Endothelial cell (in vitro differentiated cells): ENCODE results near the gene COL25A1. TPM values are rescaled to one million over a fixed set of nuclear protein-coding genes. Genes with fewer than 3 reads are reported as not detected.
A peak's percentile ranks its signal among the peaks of the same experiment; 100 is the strongest.

Experiments
- DNase-seq: peaks from one replicate; pipeline ENCODE4 v3.0.0; 2021; ENCODE audit warnings: low spot score
- H3K27ac Mint-ChIP-seq: one replicate; pipeline ENCODE4 v1.8.0; 2021; ENCODE audit warnings: mixed read lengths, inconsistent platforms; ENCODE audit not compliant: unreplicated experiment
- H3K27me3 Mint-ChIP-seq: one replicate; pipeline ENCODE4 v1.8.0; 2021; ENCODE audit warnings: mild to moderate bottlenecking, moderate library complexity, mixed read lengths, inconsistent platforms; ENCODE audit not compliant: unreplicated experiment
- H3K36me3 Mint-ChIP-seq: one replicate; pipeline ENCODE4 v1.8.0; 2021; ENCODE audit warnings: mild to moderate bottlenecking, low read depth, mixed read lengths, inconsistent platforms; ENCODE audit not compliant: unreplicated experiment
- H3K4me1 Mint-ChIP-seq: one replicate; pipeline ENCODE4 v1.8.0; 2021; ENCODE audit warnings: mild to moderate bottlenecking, mixed read lengths, inconsistent platforms; ENCODE audit not compliant: unreplicated experiment
- H3K4me3 Mint-ChIP-seq: one replicate; pipeline ENCODE4 v1.8.0; 2021; ENCODE audit warnings: mild to moderate bottlenecking, mixed read lengths, inconsistent platforms; ENCODE audit not compliant: unreplicated experiment
- H3K9me3 Mint-ChIP-seq: one replicate; pipeline ENCODE4 v1.8.0; 2021; ENCODE audit warnings: mixed read lengths, inconsistent platforms; ENCODE audit not compliant: unreplicated experiment
- CTCF ChIP-seq: fragments of 200-600 bp; sonication (generic); IDR thresholded peaks from one replicate; pipeline ENCODE4 v1.5.0; 2021; ENCODE audit warnings: antibody characterized with exemption; ENCODE audit not compliant: unreplicated experiment
- total RNA-seq: library from RNA; stranded (reverse); fragmentation: NEBNext Ultra II Directional; extraction: Animal tissue kit (Norgen Biotek cat#: 25700); gene quantifications from one replicate; pipeline ENCODE4 v1.2.1, GENCODE V29; 2021; ENCODE audit not compliant: unreplicated experiment

The COL25A1 gene
- total RNA-seq, 1 donor from 2014 or later = 22.7 TPM

DNA sequence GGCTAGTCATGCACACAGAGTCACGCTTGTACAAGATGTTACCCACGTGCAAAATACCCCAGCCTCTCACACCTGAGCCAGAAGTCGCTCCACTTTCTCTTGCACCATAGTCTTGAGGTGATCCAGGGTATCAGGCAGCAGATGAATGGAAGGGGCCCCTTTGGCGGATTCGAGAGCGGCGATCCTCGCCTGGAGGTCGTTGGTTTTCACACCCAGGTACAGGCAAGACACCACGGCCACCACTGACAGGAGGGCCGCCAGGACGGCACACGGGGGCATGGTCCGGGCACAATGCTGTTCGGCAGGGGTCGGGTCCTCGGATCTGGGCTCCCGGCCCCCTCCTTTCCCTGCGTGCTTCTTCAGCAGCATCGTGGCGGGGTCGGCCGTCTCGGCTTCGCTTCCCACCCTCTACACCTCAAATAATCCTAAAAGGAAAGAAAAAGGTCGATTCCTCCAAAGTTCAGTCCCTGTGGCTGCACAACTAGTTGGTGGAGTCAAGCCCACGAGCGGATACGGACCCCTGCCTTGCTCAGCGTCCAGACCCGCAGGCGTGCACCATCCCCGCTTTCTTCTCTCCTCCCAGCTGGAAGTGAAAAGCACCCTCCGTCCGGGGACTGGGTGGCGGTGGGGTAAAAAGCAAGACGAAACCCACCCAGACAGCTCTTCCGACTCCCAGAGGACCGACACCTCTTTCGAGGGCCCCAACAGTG lies 652 bp downstream of the COL25A1 start:
- Mint-ChIP-seq H3K27me3 (peaks cover 9% of the 10 kb centered on the region), H3K4me1 (peaks cover 9% of the 10 kb centered on the region), H3K4me3 (peak overlapping the region; percentile 89), H3K27ac (no peak overlapping the region), H3K36me3 (no peaks in the 10 kb centered on the region), H3K9me3 (no peaks in the 10 kb centered on the region)
- no peak for TF ChIP-seq CTCF
- DNase-seq = peak; percentile 14

GRCh38 chr4:109298279-109299010 lies 4.0 kb downstream of the COL25A1 start:
- peaks cover 9% of the 10 kb centered on the region for H3K27me3 Mint-ChIP-seq
- no peaks in the 10 kb centered on the region for H3K36me3 Mint-ChIP-seq
- H3K27ac Mint-ChIP-seq = no peak overlapping the region
- no peak overlapping the region for H3K4me3 Mint-ChIP-seq
- DNase-seq = peak; percentile 4
- no peaks in the 10 kb centered on the region for H3K9me3 Mint-ChIP-seq
- TF ChIP-seq CTCF = peak; percentile 80
- H3K4me1 Mint-ChIP-seq = peaks cover 9% of the 10 kb centered on the region

DNA sequence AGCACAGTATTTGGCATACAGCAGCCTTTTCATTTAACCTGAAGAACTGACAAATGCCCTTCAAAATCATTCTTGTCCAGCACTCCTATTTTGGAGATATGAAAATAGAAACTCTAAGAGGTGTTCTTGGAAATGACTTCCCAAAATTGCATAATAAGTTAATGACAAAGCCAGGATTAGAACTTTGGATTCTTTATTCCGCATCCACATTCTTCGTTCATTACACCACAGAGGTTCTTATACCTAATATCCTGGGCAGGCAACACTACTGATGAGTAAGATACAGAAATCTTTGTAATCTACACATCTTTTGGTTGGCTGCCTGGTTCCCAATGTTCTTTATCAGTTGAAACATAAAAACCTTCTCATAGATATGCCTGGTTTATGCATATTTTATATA lies 5.9 kb downstream of the COL25A1 start:
- H3K27me3 Mint-ChIP-seq = peaks cover 3% of the 10 kb centered on the region
- no peak overlapping the region for H3K4me3 Mint-ChIP-seq
- peaks cover 4% of the 10 kb centered on the region for H3K4me1 Mint-ChIP-seq
- H3K36me3 Mint-ChIP-seq = no peaks in the 10 kb centered on the region
- no peak for DNase-seq
- no peak overlapping the region for H3K27ac Mint-ChIP-seq
- TF ChIP-seq CTCF = no peak
- H3K9me3 Mint-ChIP-seq = no peaks in the 10 kb centered on the region

DNA sequence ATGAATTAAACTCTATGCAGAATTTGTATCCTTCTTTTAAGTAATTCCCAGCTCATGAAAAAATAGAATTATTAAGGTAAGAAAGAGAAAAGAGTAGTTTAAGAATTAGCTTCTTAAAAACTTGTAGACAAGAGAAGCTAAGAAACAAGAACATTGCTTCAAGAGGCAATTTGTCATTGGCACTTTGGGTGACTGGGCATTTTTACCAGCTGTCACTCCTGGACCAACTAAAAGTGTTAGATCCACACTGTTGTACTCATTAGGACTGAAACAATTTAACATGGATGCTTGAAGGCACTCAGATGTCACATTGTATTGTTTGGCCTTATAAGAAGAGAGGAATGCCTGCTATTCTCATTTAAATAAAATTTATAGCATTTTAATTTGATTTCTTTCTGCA lies 7.4 kb downstream of the COL25A1 start:
- no peak for DNase-seq
- Mint-ChIP-seq H3K4me1 (no peaks in the 10 kb centered on the region), H3K27me3 (no peaks in the 10 kb centered on the region), H3K27ac (no peak overlapping the region), H3K4me3 (no peak overlapping the region), H3K9me3 (no peaks in the 10 kb centered on the region), H3K36me3 (no peaks in the 10 kb centered on the region)
- TF ChIP-seq CTCF = no peak

DNA sequence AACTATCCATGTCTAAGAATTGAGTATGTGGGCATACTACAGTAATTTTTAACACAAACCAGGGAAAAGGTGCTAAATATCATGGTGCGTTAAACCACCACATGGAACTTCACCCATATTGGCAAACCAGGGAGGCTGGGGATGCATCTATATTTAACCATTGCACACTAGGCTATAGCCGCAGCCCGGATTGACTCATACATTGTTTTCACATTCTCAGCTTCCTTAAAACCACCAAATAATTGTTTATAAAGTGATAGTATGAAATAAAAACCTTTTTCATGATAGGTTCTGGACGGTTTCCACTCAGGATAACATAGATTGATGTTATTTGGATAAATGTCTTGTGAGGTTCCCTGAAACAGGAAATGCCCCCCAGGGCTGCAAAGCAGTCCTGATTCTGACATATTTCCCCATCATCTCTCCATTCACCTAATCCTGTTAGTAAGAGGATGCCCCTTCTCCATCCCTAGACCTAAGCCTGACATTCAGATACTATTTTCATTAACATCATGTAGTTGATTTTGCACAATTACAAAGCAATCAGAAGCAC lies 7.9 kb downstream of the COL25A1 start:
- Mint-ChIP-seq H3K27me3 (no peaks in the 10 kb centered on the region), H3K4me1 (no peaks in the 10 kb centered on the region), H3K9me3 (no peaks in the 10 kb centered on the region), H3K4me3 (no peak overlapping the region), H3K27ac (no peak overlapping the region), H3K36me3 (no peaks in the 10 kb centered on the region)
- DNase-seq = no peak
- TF ChIP-seq CTCF = no peak
